ELF-1 (cell line): ENCODE data around the gene OTOP2.
"Not testable (repeated sequence)": the region's sequence is repeated elsewhere in the genome, so short reads cannot be mapped to it uniquely, and the experiment has no call there.

Experiments
- DNase-seq: peaks from one replicate; pipeline ENCODE4 v3.0.0-alpha.2; 2016; ENCODE audit warnings: low read depth, low spot score

Gene OTOP2

DNA sequence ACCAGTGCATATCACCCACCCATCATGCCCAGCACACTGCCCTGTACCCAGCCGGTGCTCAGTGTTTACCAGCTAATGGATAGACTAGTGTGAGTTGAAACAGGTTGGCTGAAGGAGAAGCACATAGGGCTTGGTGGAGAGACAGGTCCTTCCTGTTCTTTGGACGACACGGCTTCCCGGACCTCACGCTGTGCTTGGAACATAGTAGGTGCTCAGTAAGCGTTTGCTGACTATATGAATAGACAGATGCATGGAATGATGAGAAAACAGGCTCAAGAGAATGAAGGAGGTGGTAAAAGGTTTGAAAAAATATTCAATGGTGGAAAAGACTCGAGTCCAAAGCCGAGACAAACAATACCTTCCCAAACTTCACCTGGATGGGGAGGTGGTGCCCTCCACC is 23.9 kb upstream of the OTOP2 start:
- no peak for DNase-seq

DNA sequence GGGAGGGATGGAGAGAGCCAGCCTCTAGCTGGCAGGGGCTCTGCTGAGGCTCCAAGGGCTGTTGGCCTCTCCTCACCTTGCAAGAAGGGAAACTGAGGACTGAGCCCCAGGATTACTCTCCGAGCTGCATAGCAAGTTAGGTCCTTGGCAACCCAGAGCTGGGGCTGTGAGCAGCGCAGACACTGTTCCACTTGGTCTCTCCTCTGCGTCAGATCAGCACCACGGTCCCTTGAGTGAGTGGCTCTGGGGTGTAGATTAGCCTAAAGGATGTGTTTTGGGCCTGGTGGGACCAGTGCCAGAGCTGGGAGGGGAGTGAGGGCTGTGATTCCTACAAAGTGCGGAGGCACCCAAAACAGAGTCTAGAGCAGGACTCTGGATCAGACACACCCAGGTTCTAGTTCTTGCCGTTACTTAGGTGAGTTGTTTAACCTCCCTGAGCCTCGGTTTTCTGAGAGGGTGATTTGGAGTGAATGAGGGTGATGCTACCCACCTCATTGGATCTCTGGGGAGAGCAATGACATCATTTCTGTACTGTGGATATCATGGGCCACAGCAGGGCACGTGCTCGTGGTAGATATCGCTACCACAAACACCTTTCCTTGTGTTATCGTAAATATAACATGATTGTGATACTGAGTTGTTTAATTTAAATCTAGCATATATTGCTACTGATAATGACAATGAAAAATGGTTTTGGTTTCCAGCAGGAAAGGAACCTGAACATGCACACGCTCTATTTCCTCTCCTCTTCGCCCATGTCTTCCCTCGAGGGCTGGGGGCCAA is 22.5 kb upstream of the OTOP2 start:
- no peak for DNase-seq

GRCh38 chr17:74903034-74903433 is 21.0 kb upstream of the OTOP2 start:
- no peak for DNase-seq

DNA sequence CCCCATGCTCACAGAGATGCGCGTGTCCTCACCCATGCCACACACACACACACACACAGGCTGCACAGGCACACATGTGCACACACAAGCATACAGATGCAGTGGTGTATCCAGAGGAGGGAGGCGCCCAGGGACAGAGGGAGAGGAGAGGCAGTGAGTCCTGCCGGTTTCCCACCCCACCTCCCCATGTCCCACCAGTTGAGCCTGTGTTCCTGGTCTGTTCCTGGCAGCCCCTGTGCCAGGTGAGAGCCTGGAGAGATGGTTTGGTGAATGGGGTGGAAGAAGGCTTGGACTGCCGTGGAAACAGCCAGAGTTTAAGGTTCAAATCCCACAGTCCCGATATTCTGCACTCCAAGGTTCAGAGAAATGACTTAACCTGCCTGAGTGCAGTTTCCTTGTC is 20.4 kb upstream of the OTOP2 start:
- DNase-seq = no peak

- no peak for DNase-seq
These were observed 19.2 kb upstream of the OTOP2 start for GRCh38 chr17:74904687-74905409.

- not testable (repeated sequence) for DNase-seq
These were observed 17.8 kb upstream of the OTOP2 start for GRCh38 chr17:74906214-74906793.

- DNase-seq = no peak
These were observed 17.1 kb upstream of the OTOP2 start for GRCh38 chr17:74907012-74907411.

GRCh38 chr17:74909097-74909496 is 15.0 kb upstream of the OTOP2 start:
- DNase-seq = not testable (repeated sequence)

DNA sequence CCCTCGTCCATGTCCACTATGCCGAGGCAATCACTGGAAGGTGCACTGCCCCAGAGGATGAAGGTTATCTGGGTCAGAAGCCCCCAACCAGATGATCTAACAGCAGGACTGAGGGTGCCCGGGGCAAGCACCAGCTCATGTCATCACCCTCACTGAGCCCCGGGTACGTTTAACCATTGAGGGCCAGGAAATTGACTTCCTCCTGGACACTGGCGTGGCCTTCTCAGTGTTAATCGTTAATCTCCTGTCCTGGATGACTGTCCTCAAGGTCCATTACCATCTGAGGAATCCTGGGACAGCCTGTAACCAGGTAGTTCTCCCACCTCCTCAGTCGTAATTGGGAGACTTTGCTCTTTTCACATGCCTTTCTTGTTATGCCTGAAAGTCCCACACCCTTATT is 12.7 kb upstream of the OTOP2 start:
- DNase-seq = not testable (repeated sequence)

- no peak for DNase-seq
These were observed 7.8 kb upstream of the OTOP2 start for GRCh38 chr17:74916136-74916850.

DNA sequence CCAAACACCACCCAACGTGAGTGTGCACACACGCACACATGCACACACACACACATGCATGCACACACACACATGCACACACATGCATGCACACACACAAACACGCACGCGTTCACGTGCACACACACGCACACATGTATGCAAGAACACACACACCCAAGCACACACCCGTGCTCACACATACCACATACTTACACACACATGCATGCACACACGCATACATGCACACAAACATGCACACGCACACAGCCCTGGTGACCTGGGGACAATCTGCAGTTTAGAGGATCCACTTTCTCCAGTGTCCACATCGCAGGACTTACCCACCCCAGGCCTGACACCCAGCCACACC is 7.2 kb upstream of the OTOP2 start:
- no peak for DNase-seq

DNA sequence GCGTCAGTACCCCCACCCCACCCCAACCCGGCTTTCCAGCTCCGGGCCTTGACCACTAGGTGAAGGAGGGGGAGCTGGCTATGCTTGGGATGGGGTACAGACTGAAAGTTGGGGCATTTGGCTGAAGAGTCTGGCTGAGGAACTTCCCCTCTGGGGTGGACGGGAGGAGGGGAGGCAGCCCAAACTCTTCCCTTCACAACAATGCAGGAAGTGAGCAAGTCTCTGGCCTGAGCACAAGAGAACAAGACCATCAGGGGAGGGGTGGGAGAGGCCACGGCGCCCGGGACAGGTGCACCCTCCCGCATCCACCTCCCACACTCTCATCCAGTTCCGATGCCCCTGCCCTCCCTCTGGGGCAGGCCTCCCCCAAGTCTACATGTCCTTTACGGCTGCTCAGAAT is 6.6 kb upstream of the OTOP2 start:
- no peak for DNase-seq

GRCh38 chr17:74918906-74919305 is 5.2 kb upstream of the OTOP2 start:
- DNase-seq = no peak

DNA sequence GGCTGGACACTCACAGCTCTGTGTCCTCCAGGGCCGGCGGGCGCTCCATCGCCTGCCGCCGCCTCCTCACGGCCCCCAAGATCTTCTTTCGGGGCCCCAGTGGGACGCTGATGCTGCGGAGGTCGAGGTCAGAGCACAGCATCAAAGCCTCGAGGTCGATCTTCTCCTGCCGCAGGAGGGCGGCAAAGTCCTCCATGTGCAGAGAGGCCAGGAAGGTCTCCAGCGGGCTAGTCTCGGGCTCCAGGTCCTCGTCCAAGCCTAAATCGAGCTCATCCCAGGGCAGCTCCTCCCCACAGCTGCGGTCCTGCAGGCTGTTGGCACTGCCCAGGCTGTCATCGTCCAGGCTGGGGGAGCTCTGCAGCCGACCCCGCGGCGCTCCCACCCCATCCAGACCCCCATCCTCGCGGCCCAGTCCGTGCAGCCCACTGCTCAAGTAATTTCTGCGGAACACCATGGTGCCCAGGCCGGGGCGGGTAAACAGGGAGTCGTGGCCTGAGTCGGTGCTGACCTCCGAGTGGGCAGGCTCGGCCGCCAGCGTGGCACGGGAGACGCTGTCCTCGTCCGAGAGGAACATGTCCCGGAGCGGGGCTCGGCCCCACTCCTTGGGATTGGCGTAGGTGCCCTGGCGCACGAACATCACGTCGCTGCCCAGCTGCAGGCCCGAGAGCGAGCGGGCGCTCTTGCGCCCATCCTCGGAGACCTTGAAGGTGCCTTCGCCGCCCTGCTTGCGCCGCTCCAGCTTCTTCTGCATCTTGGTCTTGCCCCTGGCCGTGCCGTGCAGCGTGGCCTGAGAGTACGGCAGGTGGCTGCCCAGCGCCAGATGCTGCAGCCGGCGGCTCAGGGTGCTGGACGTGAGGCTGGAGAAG is 4.4 kb upstream of the OTOP2 start:
- peak; percentile 71 for DNase-seq

- no peak for DNase-seq
These were observed 3.8 kb upstream of the OTOP2 start for GRCh38 chr17:74920306-74920620.

DNA sequence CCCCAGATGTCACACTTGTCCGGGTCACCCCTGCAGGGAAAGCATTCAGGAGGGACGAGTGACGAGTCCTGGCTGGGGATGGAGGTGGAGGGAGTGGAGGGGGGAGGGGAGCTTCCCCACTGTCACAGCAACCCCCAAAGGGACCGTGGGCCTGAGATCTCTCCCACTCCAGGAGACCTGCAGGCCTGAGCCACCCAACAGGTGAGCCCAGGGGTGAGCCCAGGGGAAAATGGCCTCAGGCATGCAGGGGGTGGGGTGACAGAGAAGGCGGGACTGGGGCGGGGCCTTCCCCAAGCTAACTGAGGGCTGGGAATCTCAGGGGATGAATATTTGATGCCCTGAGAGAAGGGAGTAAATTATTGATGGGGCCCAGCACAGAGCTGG is 3.4 kb upstream of the OTOP2 start:
- DNase-seq = no peak

DNA sequence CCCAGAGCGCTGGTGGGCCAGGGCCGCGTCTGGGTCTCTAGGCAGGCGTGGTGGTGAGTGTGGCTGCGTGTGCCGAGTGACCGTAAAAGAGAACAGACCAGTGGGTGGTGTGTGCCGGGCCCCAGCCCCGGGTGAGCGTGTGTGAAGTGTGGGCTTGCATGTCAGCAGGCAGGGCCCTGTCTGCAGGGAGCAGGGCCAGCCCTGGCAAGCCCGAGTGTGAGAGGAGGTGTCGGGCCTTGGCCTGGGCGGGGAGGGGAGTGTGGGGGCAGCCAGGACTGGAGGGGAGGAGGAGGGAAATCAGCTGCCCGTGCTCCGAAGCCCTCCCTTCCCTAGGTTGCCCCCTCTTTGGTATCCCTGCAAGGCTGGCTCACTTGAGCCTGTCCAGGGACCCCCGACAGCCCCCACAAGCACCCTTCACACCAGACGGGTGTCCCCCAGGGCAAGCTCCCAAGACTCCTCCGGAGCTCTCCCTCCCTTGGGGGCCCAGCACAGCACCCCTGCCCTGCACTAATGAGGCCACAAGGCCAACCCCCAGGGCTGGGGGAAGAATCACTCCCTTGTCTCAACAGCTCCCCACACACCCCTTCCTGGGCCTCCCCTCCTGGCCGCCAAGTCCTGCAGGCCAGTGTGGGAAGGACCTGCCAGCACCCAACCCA is 2.9 kb upstream of the OTOP2 start:
- no peak for DNase-seq

GRCh38 chr17:74921769-74922168 is 2.3 kb upstream of the OTOP2 start:
- DNase-seq = no peak

DNA sequence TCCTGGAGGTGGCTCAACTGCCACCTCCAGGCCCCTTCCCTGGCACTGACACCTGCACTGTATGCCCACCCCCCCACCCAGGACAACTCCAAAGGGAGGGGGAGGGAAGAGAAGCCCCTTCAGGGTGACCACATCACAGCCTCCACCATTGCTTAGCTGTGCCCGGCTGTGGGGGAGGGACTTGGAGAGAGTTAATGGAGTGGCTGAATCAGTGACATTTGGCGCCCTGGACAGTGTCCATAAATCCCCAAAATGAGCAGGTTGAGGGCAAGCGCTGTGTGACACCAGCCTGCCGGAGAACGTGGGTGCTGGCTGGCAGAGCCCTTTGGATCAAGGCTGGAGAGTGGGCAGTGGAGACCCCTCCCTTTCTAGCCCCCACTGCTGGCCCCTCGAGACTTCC is 1.9 kb upstream of the OTOP2 start:
- DNase-seq = no peak

DNA sequence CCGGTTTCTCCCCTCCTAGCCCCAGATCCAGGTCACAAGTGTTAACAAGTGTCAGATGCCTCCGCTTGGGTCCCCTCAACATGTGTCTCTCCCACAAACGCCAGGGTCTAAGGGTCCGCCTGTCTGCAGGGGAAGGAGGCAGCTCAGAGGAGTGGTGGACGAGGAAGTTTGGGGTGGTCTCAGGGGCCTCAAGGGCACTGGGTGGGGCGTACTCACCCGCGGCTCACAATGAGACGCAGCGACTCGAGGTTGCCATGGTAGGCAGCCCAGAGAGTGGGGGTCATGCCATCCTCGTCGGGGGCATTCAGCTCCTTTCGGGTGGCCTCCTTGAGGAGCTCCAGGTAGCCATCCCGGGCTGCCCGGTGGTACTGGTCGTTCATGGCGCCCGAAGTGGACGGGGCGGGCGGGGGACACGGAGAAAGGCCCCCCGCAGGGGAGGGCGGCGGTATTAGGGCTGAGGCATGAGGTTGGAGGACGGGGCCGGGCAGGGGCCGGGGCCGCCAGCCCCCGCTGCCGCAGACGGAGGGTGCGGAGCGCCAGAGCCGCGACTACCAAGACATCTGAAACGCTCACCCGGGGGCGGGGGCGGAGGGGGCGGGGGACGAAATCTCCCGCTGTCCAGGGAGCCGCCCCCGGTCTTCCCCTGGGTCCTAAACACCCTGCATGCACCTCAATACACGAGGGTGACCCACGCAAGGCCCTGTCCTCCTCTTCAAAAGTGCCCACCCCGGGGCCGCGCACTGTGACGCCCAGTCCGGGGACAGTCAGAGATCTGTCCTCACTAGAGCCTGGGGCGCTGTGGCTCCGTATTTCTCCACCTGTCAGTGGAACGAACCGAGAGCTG is 1.2 kb upstream of the OTOP2 start, which contains the start of gene USH1G:
TSS of gene USH1G (minus strand) at position 562 of the 844 bp plus-strand sequence. CDS start at position 380, 182 bp downstream.
- DNase-seq = no peak
